A549 (cell line): ENCODE data around the gene FREY1. TPM values are rescaled to one million over a fixed set of nuclear protein-coding genes. Genes with fewer than 3 reads are reported as not detected.
"Not testable (repeated sequence)": the region's sequence is repeated elsewhere in the genome, so short reads cannot be mapped to it uniquely, and the experiment has no call there.

Source experiments
- ATAC-seq, 2 experiments: fragments of 200-7000 bp in 1 of 2; fragments of >200 bp in 1 of 2; cut with Nextera tagmentation in 1 of 2; cut with Tn5 transposase in 1 of 2; 3 replicates each; pipeline versions ENCODE4 v1.8.0 to v1.9.1; 2018 to 2020; ENCODE audit warnings: mild to moderate bottlenecking in 1 of 2, moderate library complexity in 1 of 2
- CTCF ChIA-PET: fragments of 300-600 bp; sonication (Branson Sonifier 250); formaldehyde crosslinking; extraction: SDS; loops from one replicate; lab custom pipeline; 2021; ENCODE audit warnings: antibody characterized with exemption, inconsistent platforms; lab: Yijun Ruan, JAX
- POLR2A ChIA-PET: fragments of 350-600 bp; formaldehyde crosslinking; extraction: SDS; loops from one replicate; lab custom pipeline; 2021; ENCODE audit warnings: antibody characterized with exemption, inconsistent platforms; lab: Yijun Ruan, JAX
- DNase-seq, 2 experiments: peaks; one replicate each; pipeline versions ENCODE4 v3.0.0 to v3.0.0-alpha.2; 2011 to 2016; ENCODE audit warnings: low read depth in 1 of 2, low spot score in 1 of 2
- FAIRE-seq: peaks from 2 replicates; lab custom pipeline; 2011; peaks lifted over from hg19 to GRCh38; lab: Jason Lieb, UNC
- H3K27ac ChIP-seq, 2 experiments: fragments of >200 bp; sonication (Bioruptor Twin); formaldehyde crosslinking; 3 replicates each; pipeline ENCODE4 v1.5.1; 2016 to 2017
- H3K4me1 ChIP-seq: fragments of >200 bp; sonication (Bioruptor Twin); formaldehyde crosslinking; 3 replicates; pipeline ENCODE4 v1.6.1; 2016
- H3K4me2 ChIP-seq: fragments of >200 bp; sonication (Bioruptor Twin); formaldehyde crosslinking; 3 replicates; pipeline ENCODE4 v1.6.1; 2016
- H3K4me3 ChIP-seq: fragments of >200 bp; sonication (Bioruptor Twin); formaldehyde crosslinking; 3 replicates; pipeline ENCODE4 v1.5.1; 2016
- H3K9me3 ChIP-seq: fragments of >200 bp; sonication (Bioruptor Twin); formaldehyde crosslinking; 3 replicates; pipeline ENCODE4 v1.6.1; 2016
- CHD2 ChIP-seq: fragments of 150-350 bp; IDR thresholded peaks from 2 replicates; pipeline ENCODE4 v1.6.1; 2014; ENCODE audit warnings: low read length; ENCODE audit not compliant: partially characterized antibody
- EHMT2 ChIP-seq: fragments of 200-600 bp; sonication (generic); IDR thresholded peaks from 2 replicates; pipeline ENCODE4 v1.6.1; 2016; ENCODE audit warnings: antibody characterized with exemption, low read depth, mild to moderate bottlenecking, moderate library complexity
- FOSL2 ChIP-seq, 2 experiments: fragments of 450-650 bp in 1 of 2; fragments of >200 bp in 1 of 2; sonication (Bioruptor Twin) in 1 of 2; formaldehyde crosslinking; IDR thresholded peaks; 2 replicates each; pipeline versions ENCODE4 v1.5.0 to v1.6.1; 2016 to 2020; ENCODE audit warnings: mild to moderate bottlenecking in 1 of 2, moderate library complexity in 1 of 2
- GATA3 ChIP-seq: IDR thresholded peaks from 2 replicates; pipeline ENCODE4 v1.6.1; 2012; ENCODE audit warnings: borderline replicate concordance
- JUN ChIP-seq, 2 experiments: fragments of >200 bp; sonication (Bioruptor Twin); formaldehyde crosslinking; IDR thresholded peaks; 2 replicates in 1 of 2; 3 replicates in 1 of 2; pipeline ENCODE4 v1.6.1; 2016 to 2017
- MAFK ChIP-seq: fragments of 450-650 bp; IDR thresholded peaks from 2 replicates; pipeline ENCODE4 v1.6.1; 2014; ENCODE audit not compliant: partially characterized antibody
- MAZ ChIP-seq: fragments of 150-350 bp; IDR thresholded peaks from 2 replicates; pipeline ENCODE4 v1.6.1; 2014; ENCODE audit warnings: antibody characterized with exemption, low read depth, low read length, borderline replicate concordance
- MYC ChIP-seq: IDR thresholded peaks from 2 replicates; pipeline ENCODE4 v1.6.1; 2012; ENCODE audit warnings: mild to moderate bottlenecking, inconsistent platforms, low read length, improper control_type of control experiment, borderline replicate concordance
- NPAS2 ChIP-seq: fragments of 250-450 bp; sonication (Bioruptor Pico); IDR thresholded peaks from 2 replicates; pipeline ENCODE4 v1.8.0; 2022; ENCODE audit warnings: mild to moderate bottlenecking, moderate library complexity, borderline replicate concordance
- NR3C1 ChIP-seq: fragments of >200 bp; sonication (Bioruptor Twin); formaldehyde crosslinking; IDR thresholded peaks from 3 replicates; pipeline ENCODE4 v1.6.1; 2017
- PHF8 ChIP-seq: fragments of 200-600 bp; sonication (generic); IDR thresholded peaks from 2 replicates; pipeline ENCODE4 v1.6.1; 2016; ENCODE audit warnings: low read depth, mild to moderate bottlenecking, antibody characterized with exemption, moderate library complexity, borderline replicate concordance
- POLR2AphosphoS2 ChIP-seq: conservative IDR thresholded peaks from 2 replicates; pipeline ENCODE4 v1.6.1; 2012; ENCODE audit warnings: low read length, improper control_type of control experiment, inconsistent platforms
- RCOR1 ChIP-seq: fragments of 150-350 bp; IDR thresholded peaks from 2 replicates; pipeline ENCODE4 v1.6.1; 2014; ENCODE audit warnings: antibody characterized with exemption, low read length, low read depth
- SREBF2 ChIP-seq: fragments of 450-650 bp; IDR thresholded peaks from 2 replicates; pipeline ENCODE4 v1.6.1; 2014; ENCODE audit warnings: mild to moderate bottlenecking, moderate library complexity
- TP53 ChIP-seq: fragments of 250-450 bp; sonication (Bioruptor Pico); IDR thresholded peaks from 2 replicates; pipeline ENCODE4 v1.5.0; 2021; ENCODE audit warnings: mild to moderate bottlenecking, moderate library complexity
- ZC3H11A ChIP-seq: fragments of 450-650 bp; IDR thresholded peaks from 2 replicates; pipeline ENCODE4 v1.6.1; 2014; ENCODE audit warnings: antibody characterized with exemption, mild to moderate bottlenecking
- WGBS: methylation state at CpG from one replicate; pipeline ENCODE4 v1.1.6; 2017; ENCODE audit errors: missing lambda C conversion rate; 5-methylcytosine and 5-hydroxymethylcytosine counted together
- polyA plus RNA-seq, 4 experiments: library from polyadenylated mRNA; depleted of rRNA in 3 of 4; stranded (reverse); fragments of >200 nt; fragmentation: RNase III in 1 of 4; extraction: RNeasy Plus Mini Kit Qiagen cat#74134 plus additional on column Dnase treatment in 1 of 4; gene quantifications; 2 replicates in 3 of 4; 3 replicates in 1 of 4; pipeline ENCODE4 v1.2.3, GENCODE V29; 2011 to 2017
- TF ChIP-seq, protein P1 (sequence below): fragments of >200 bp; sonication (Bioruptor Twin); formaldehyde crosslinking; IDR thresholded peaks from 2 replicates; pipeline ENCODE4 v1.6.1; 2016
- TF ChIP-seq, protein P2 (sequence below): fragments of 200-600 bp; sonication (generic); IDR thresholded peaks from 2 replicates; pipeline ENCODE4 v1.6.1; 2016; ENCODE audit warnings: antibody characterized with exemption, mild to moderate bottlenecking, moderate library complexity

Gene FREY1
- polyA plus RNA-seq, 2 of the 4 experiments (the other 2 are of a cell fraction): 0.17 to 0.21 TPM

DNA sequence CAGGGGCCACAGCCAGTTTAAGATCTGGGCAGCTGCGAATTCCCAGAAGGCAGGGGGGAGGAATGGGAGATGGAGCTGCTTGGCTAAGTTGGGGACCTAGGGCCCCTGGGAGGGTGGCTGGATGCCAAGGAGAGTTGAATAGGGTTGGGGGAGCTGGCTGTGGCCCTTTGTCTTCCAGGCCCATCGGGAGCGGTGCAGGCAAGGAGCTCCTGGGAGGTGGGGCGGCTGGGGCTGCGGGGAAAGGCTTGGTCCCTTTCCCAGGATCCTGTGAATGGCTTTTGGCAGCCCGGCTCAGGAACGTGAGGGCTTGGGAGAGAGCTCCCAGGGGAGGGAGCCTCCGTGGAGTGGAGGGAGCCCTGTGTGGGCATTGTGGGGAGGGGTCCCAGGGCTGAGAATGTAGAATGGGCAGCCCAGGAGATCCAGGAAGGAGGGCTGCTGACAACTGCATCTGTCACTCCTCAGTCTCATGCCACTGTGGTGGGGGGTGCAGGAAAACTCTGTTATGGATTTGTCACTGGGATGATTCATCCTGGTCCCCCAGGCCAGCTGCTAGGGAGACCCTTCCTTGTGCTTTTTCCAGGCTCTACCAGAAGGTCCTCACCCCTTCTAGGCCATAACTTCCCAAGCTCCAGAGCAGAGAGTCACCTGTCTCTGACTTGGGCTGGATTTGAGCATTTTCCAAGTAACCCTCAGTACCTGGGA is 6.0 kb downstream of the FREY1 start:
- Histone ChIP-seq H3K9me3 (no peaks in the 10 kb centered on the region), H3K4me3 (peak overlapping the region; percentile 57; the same call in 1 of the 3 replicates), H3K27ac (no peak overlapping the region), H3K4me1 (peaks cover 12% of the 10 kb centered on the region; the same call in 2 of the 3 replicates), H3K4me2 (peak overlapping the region; percentile 73)
- no peak for ATAC-seq
- 58% methylated on average over 8 of the region's 8 CpGs for WGBS
- CTCF ChIA-PET: interaction anchor here (0.7 to 1.1 kb wide), 2 partner anchors 10 to 17 kb away, joined by 3 to 4 read pairs; partner anchors contain the start of gene PEX16
- TF ChIP-seq PHF8: no peak
- TF ChIP-seq POLR2AphosphoS2: no peak
- TF ChIP-seq SREBF2: no peak
- TF ChIP-seq CHD2: no peak
- TF ChIP-seq ZC3H11A: no peak
- TF ChIP-seq NR3C1: no peak
- no peak for TF ChIP-seq MAZ
- TF ChIP-seq MAFK: no peak
- no peak for TF ChIP-seq NPAS2 (CRISPR knock-in tag)
- TF ChIP-seq, protein P1, sequence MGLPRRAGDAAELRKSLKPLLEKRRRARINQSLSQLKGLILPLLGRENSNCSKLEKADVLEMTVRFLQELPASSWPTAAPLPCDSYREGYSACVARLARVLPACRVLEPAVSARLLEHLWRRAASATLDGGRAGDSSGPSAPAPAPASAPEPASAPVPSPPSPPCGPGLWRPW: no peak
- TF ChIP-seq MYC: no peak
- TF ChIP-seq RCOR1: no peak
- FAIRE-seq: no peak
- DNase-seq: no peak
- POLR2A ChIA-PET: no interaction called here

DNA sequence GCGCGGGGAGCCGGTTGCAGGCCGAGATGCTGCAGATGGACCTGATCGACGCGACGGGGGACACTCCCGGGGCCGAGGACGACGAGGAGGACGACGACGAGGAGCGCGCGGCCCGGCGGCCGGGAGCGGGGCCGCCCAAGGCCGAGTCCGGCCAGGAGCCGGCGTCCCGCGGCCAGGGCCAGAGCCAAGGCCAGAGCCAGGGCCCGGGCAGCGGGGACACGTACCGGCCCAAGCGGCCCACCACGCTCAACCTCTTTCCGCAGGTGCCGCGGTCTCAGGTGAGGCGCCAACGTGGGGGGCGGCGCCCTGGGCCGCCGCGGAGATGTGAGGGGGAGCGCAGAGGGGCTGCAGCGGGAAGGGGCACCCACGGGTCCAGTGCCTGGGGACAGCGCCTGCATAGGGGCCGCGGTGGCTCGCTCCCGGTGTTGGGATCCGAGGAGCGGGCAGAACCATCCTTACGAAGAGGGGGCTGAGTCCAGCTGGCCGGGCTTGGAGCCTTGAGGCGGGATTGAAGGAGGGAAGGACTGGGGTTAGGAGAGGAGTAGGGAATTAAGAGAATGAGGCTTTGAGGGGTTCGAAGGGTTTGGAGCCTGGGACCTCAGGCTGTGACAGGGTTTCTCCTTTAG is 6.8 kb downstream of the FREY1 start:
- Histone ChIP-seq H3K4me2 (peak overlapping the region; percentile 73), H3K27ac (peak overlapping the region; percentile 86 to 89), H3K4me1 (peaks cover 12% of the 10 kb centered on the region; the same call in 2 of the 3 replicates), H3K4me3 (peak overlapping the region; percentile 57)
- POLR2A ChIA-PET, DNase-seq, FAIRE-seq, H3K9me3 ChIP-seq: not testable (repeated sequence)
- WGBS: 61% methylated on average over 7 of the region's 59 CpGs
- peak; percentile 6 to 9; a peak in 4 of 6 replicates for ATAC-seq
- CTCF ChIA-PET: interaction anchor here (0.7 kb wide), 1 partner anchor 9 kb away, joined by 4 read pairs; no protein-coding TSS in a partner anchor

DNA sequence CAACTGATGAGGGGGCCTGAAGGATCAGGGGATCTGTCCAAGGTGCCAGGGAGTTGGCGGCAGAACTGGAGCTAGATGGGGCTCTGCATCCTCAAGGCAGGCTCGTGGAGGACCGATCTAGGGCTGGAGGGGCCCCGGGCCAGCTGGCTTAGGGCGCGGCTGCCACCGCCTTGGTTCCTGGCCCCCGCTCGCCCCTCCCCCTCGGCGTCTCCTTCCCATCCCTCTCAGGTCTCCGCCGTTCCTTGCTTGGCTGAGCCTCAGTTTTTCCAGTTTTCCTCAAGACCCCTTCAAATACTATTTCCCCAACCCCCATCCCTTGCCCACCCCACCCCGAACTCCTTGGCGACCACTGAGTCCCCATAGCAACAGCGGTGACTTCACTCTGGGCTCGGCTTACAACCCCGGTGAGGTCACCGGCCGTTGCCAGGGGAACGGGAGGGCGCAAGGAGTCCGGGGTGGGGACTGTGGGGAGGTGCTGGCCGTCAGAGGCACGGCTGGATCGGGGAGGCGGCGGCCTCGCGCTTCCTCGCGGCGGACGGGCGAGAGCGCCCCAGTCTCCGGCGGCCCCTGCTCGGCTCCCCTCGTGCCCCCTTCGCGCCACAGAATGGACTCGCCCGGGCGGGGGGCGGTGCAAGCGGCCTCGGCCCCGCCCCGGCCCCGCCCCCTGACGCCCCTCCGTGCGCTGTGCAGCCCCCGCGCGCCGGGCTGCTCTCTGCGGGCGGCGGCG is 7.5 kb downstream of the FREY1 start:
- 5% methylated on average over 12 of the region's 62 CpGs for WGBS
- Histone ChIP-seq H3K9me3 (no peaks in the 10 kb centered on the region), H3K4me3 (peak overlapping the region; percentile 57), H3K4me2 (peak overlapping the region; percentile 73), H3K4me1 (peaks cover 12% of the 10 kb centered on the region; the same call in 2 of the 3 replicates), H3K27ac (peak overlapping the region; percentile 86 to 89)
- TF ChIP-seq GATA3 (peak; percentile 67), EHMT2 (0 out of 2 replicates have a peak, but pooled peaks have one; percentile 60), TP53 (CRISPR knock-in tag) (no peak), FOSL2 (IDR thresholded peaks at IDR 0.05) (no peak), FOSL2 (CRISPR knock-in tag; IDR thresholded peaks at IDR 0.05) (peak; percentile 49; the same call in 1 of the 2 replicates), JUN (IDR thresholded peaks at IDR 0.05) (no peak; a peak in 1 of 5 replicates)
- TF ChIP-seq, protein P2, sequence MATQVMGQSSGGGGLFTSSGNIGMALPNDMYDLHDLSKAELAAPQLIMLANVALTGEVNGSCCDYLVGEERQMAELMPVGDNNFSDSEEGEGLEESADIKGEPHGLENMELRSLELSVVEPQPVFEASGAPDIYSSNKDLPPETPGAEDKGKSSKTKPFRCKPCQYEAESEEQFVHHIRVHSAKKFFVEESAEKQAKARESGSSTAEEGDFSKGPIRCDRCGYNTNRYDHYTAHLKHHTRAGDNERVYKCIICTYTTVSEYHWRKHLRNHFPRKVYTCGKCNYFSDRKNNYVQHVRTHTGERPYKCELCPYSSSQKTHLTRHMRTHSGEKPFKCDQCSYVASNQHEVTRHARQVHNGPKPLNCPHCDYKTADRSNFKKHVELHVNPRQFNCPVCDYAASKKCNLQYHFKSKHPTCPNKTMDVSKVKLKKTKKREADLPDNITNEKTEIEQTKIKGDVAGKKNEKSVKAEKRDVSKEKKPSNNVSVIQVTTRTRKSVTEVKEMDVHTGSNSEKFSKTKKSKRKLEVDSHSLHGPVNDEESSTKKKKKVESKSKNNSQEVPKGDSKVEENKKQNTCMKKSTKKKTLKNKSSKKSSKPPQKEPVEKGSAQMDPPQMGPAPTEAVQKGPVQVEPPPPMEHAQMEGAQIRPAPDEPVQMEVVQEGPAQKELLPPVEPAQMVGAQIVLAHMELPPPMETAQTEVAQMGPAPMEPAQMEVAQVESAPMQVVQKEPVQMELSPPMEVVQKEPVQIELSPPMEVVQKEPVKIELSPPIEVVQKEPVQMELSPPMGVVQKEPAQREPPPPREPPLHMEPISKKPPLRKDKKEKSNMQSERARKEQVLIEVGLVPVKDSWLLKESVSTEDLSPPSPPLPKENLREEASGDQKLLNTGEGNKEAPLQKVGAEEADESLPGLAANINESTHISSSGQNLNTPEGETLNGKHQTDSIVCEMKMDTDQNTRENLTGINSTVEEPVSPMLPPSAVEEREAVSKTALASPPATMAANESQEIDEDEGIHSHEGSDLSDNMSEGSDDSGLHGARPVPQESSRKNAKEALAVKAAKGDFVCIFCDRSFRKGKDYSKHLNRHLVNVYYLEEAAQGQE: peak; percentile 89
- ChIA-PET POLR2A (interaction anchor here (0.8 to 0.9 kb wide), 2 partner anchors 10 to 18 kb away, joined by 3 read pairs; partner anchors contain the start of gene PEX16), CTCF (interaction anchor here (1.1 to 2.2 kb wide), 5 partner anchors 10 to 57 kb away, joined by 3 to 8 read pairs (median 4); partner anchors contain the start of gene PEX16)
- peak; percentile 69 to 83 for ATAC-seq
- no peak for FAIRE-seq
- peak; percentile 82 to 85 for DNase-seq
